ENCODE measurements around the gene ELOVL6.
"Not testable (repeated sequence)": the region's sequence is repeated elsewhere in the genome, so short reads cannot be mapped to it uniquely, and the experiment has no call there.

The ELOVL6 gene

GRCh38 chr4:110198435-110199416, at the start of gene ELOVL6:
Gene ELOVL6, minus strand, starts transcription at chr4:110198615. Its CDS starts 280 bp downstream, at chr4:110198335.
- no peak for DNase-seq

GRCh38 chr4:110248100-110248499, 49.7 kb upstream of the ELOVL6 start:
- DNase-seq = no peak

GRCh38 chr4:110247591-110247990, 49.2 kb upstream of the ELOVL6 start:
- DNase-seq = no peak

- DNase-seq = no peak
Observed at GRCh38 chr4:110245577-110245976, 47.2 kb upstream of the ELOVL6 start.

- DNase-seq = no peak
Observed at GRCh38 chr4:110236324-110236723, 37.9 kb upstream of the ELOVL6 start.

- not testable (repeated sequence) for DNase-seq
Observed at GRCh38 chr4:110233581-110233980, 35.2 kb upstream of the ELOVL6 start.

GRCh38 chr4:110231869-110232268, 33.5 kb upstream of the ELOVL6 start:
- no peak for DNase-seq

GRCh38 chr4:110229266-110229665, 30.9 kb upstream of the ELOVL6 start:
- no peak for DNase-seq

GRCh38 chr4:110224812-110225211, 26.4 kb upstream of the ELOVL6 start:
- no peak for DNase-seq

GRCh38 chr4:110224142-110224541, 25.7 kb upstream of the ELOVL6 start:
- no peak for DNase-seq

- DNase-seq = not testable (repeated sequence)
Observed at GRCh38 chr4:110218935-110219334, 20.5 kb upstream of the ELOVL6 start.

GRCh38 chr4:110217181-110217580, 18.8 kb upstream of the ELOVL6 start:
- DNase-seq = not testable (repeated sequence)

GRCh38 chr4:110216129-110216528, 17.7 kb upstream of the ELOVL6 start:
- no peak for DNase-seq

- DNase-seq = no peak
Observed at GRCh38 chr4:110211770-110212061, 13.3 kb upstream of the ELOVL6 start.

GRCh38 chr4:110211007-110211769, 12.8 kb upstream of the ELOVL6 start:
- no peak for DNase-seq

- no peak for DNase-seq
Observed at GRCh38 chr4:110208419-110208818, 10.0 kb upstream of the ELOVL6 start.

- no peak for DNase-seq
Observed at GRCh38 chr4:110207233-110207632, 8.8 kb upstream of the ELOVL6 start.

GRCh38 chr4:110202024-110202423, 3.6 kb upstream of the ELOVL6 start:
- DNase-seq = no peak

- no peak for DNase-seq
Observed at GRCh38 chr4:110201502-110201901, 3.1 kb upstream of the ELOVL6 start.

- DNase-seq = no peak
Observed at GRCh38 chr4:110200689-110201088, 2.3 kb upstream of the ELOVL6 start.

- no peak for DNase-seq
Observed at GRCh38 chr4:110198049-110198434, 373 bp downstream of the ELOVL6 start.

- DNase-seq = peak; percentile 15
Observed at GRCh38 chr4:110197529-110198042, 829 bp downstream of the ELOVL6 start.

GRCh38 chr4:110196871-110197528, 1.4 kb downstream of the ELOVL6 start:
- peak; percentile 45 for DNase-seq

All from activated CD4-positive, alpha-beta T cell treated with anti-CD3 and anti-CD28 coated beads for 1 hour (primary cell).